Fibroblast of lung (primary cell): ENCODE results near the gene DCPS. TPM values are rescaled to one million over a fixed set of nuclear protein-coding genes. Genes with fewer than 3 reads are reported as not detected.
"Not testable (repeated sequence)": the region's sequence is repeated elsewhere in the genome, so short reads cannot be mapped to it uniquely, and the experiment has no call there.

Experiments used
- DNase-seq, 2 donors: peaks; one replicate each; pipeline versions ENCODE4 v3.0.0 to v3.0.0-alpha.2; 2010; ENCODE audit warnings: low read depth in 2 of 2
- H2AFZ ChIP-seq: 2 replicates; pipeline ENCODE4 v1.5.1; 2012; ENCODE audit warnings: low read length, control low read depth, inconsistent platforms
- H3K27ac ChIP-seq: 2 replicates; pipeline ENCODE4 v1.5.1; 2011; ENCODE audit warnings: low read length, control low read depth; ENCODE audit not compliant: insufficient read depth
- H3K27me3 ChIP-seq: 2 replicates; pipeline ENCODE4 v1.5.1; 2011; ENCODE audit warnings: mild to moderate bottlenecking, low read length; ENCODE audit not compliant: control insufficient read depth, insufficient read depth
- H3K36me3 ChIP-seq: 2 replicates; pipeline ENCODE4 v1.5.1; 2011; ENCODE audit warnings: low read length; ENCODE audit not compliant: control insufficient read depth, insufficient read depth
- H3K4me1 ChIP-seq: 2 replicates; pipeline ENCODE4 v1.5.1; 2011; ENCODE audit warnings: low read length; ENCODE audit not compliant: control insufficient read depth, insufficient read depth; ENCODE audit errors: extremely low read depth
- H3K4me2 ChIP-seq: 2 replicates; pipeline ENCODE4 v1.5.1; 2011; ENCODE audit warnings: low read length, control low read depth; ENCODE audit not compliant: insufficient read depth; ENCODE audit errors: extremely low read depth
- H3K4me3 ChIP-seq, 4 experiments: fragments of 200-600 bp in 1 of 4; sonication (generic) in 1 of 4; replicated peaks in 1 of 4; 2 replicates each; pipeline ENCODE4 v1.5.1; 2011 to 2016; ENCODE audit warnings: low read length in 4 of 4, low read depth in 3 of 4, mild to moderate bottlenecking in 3 of 4, control low read depth in 2 of 4, inconsistent platforms in 1 of 4, mixed read lengths in 1 of 4; ENCODE audit not compliant: insufficient read depth in 1 of 4; ENCODE audit errors: control extremely low read depth in 1 of 4
- H3K79me2 ChIP-seq: 2 replicates; pipeline ENCODE4 v1.5.1; 2012; ENCODE audit warnings: mild to moderate bottlenecking, low read length, inconsistent platforms; ENCODE audit not compliant: control insufficient read depth, insufficient read depth
- H3K9ac ChIP-seq: 2 replicates; pipeline ENCODE4 v1.5.1; 2011; ENCODE audit warnings: mild to moderate bottlenecking, low read length, control low read depth; ENCODE audit not compliant: insufficient read depth
- H3K9me3 ChIP-seq: 2 replicates; pipeline ENCODE4 v1.5.1; 2012; ENCODE audit warnings: low read depth, low read length; ENCODE audit not compliant: control insufficient read depth, insufficient read depth
- H4K20me1 ChIP-seq: 2 replicates; pipeline ENCODE4 v1.5.1; 2011; ENCODE audit warnings: low read length; ENCODE audit not compliant: control insufficient read depth, insufficient read depth; ENCODE audit errors: extremely low read depth
- CTCF ChIP-seq, 2 donors: IDR thresholded peaks in 1 of 2; conservative IDR thresholded peaks in 1 of 2; 1 replicate in 1 of 2; 2 replicates in 1 of 2; pipeline ENCODE4 v1.5.1; 2011 to 2012; ENCODE audit warnings: low read length in 2 of 2, control low read depth in 1 of 2, inconsistent platforms in 1 of 2, low read depth in 1 of 2, mild to moderate bottlenecking in 1 of 2
- EZH2 ChIP-seq: IDR thresholded peaks from 2 replicates; pipeline ENCODE4 v1.5.1; 2012; ENCODE audit warnings: low read length, control low read depth, mild to moderate bottlenecking; ENCODE audit errors: missing control alignments
- polyA plus RNA-seq, 2 donors: library from polyadenylated mRNA; depleted of rRNA in 1 of 2; stranded (reverse) in 1 of 2; unstranded in 1 of 2; fragments of >200 nt; gene quantifications; 2 replicates each; pipeline ENCODE4 v1.2.1, GENCODE V29; 2011 to 2012; ENCODE audit warnings: missing spikeins in 1 of 2
- total RNA-seq: library from RNA; depleted of rRNA; stranded (reverse); fragments of >200 nt; gene quantifications from 2 replicates; pipeline ENCODE4 v1.2.1, GENCODE V29; 2014

The DCPS gene
- total and polyA plus RNA-seq, 2 donors (not counting 1 experiment from before 2014, with no cell fraction given), result 13.0 to 22.7 TPM

DNA sequence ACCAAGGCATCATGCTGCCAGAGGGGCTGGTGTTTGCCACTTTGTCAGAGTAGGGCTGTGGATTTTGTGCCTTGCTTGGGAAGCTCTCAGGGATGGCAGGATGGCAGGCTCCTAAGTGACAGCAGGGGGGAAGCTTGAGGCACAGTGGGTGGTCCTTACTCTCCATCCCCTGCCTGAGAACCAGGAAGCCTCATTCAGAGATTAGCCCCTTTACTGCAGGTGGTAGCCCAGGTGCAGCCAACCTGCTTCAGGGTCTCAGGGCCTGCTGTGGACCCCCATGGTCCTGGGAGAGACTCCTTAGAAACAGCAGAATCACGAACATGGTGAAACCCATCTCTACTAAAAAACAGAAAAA lies 42.7 kb downstream of the DCPS start:
- DNase-seq, result no peak
- Histone ChIP-seq H3K27me3 (no peaks in the 10 kb centered on the region), H3K4me3 (no peak overlapping the region), H3K9me3 (no peaks in the 10 kb centered on the region), H3K4me1 (peaks cover 28% of the 10 kb centered on the region), H3K9ac (no peak overlapping the region), H3K79me2 (peaks cover 10% of the 10 kb centered on the region), H3K36me3 (peaks cover 3% of the 10 kb centered on the region), H2AFZ (no peak overlapping the region), H3K4me2 (no peak overlapping the region), H3K27ac (peak overlapping the region; percentile 47), H4K20me1 (no peaks in the 10 kb centered on the region)
- no peak for TF ChIP-seq CTCF (conservative IDR thresholded peaks at IDR 0.05 in 1 of 2, IDR thresholded peaks at IDR 0.05 in 1 of 2; ENCODE audit: low read depth in 1 of 2, low read length in 2 of 2)
- no peak for TF ChIP-seq EZH2

DNA sequence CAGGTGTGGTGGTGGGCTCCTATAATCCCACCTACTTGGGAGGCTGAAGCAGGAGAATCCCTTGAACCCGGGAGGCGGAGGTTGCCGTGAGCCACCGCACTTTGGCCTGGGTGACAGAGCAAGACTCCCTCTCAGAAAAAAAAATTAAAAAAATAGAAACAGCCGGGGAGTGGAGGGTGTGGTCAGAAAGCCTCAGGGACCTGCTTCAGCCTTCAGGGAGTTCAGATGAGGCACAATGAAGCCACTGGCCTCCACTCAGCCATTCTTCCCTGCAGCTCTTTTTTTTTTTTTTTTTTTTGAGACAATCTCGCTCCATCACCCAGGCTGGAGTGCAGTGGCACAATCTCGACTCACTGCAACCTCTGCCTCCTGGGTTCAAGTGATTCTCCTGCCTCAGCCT lies 43.1 kb downstream of the DCPS start:
- H2AFZ ChIP-seq, DNase-seq, H4K20me1 ChIP-seq, H3K9ac ChIP-seq, H3K79me2 ChIP-seq, H3K36me3 ChIP-seq, H3K9me3 ChIP-seq, H3K27me3 ChIP-seq, H3K4me3 ChIP-seq, H3K4me2 ChIP-seq: not testable (repeated sequence)
- H3K27ac ChIP-seq, result peak overlapping the region; percentile 47
- peaks cover 24% of the 10 kb centered on the region for H3K4me1 ChIP-seq

- Histone ChIP-seq H3K27me3 (no peaks in the 10 kb centered on the region), H3K4me3 (no peak overlapping the region), H3K4me2 (no peak overlapping the region), H3K9ac (no peak overlapping the region), H3K9me3 (no peaks in the 10 kb centered on the region), H3K4me1 (peaks cover 23% of the 10 kb centered on the region), H4K20me1 (no peaks in the 10 kb centered on the region), H3K79me2 (peaks cover 13% of the 10 kb centered on the region), H3K27ac (peak overlapping the region; percentile 28), H3K36me3 (peaks cover 5% of the 10 kb centered on the region), H2AFZ (no peak overlapping the region)
- TF ChIP-seq CTCF (conservative IDR thresholded peaks at IDR 0.05 in 1 of 2, IDR thresholded peaks at IDR 0.05 in 1 of 2; ENCODE audit: low read depth in 1 of 2, low read length in 2 of 2) (no peak), EZH2 (no peak)
- DNase-seq, result no peak
Measured at GRCh38 chr11:126347751-126348668, 44.1 kb downstream of the DCPS start.
